Fibroblast of gingiva (primary cell): ENCODE measurements around the gene SKAP1.
"Not testable (repeated sequence)": the region's sequence is repeated elsewhere in the genome, so short reads cannot be mapped to it uniquely, and the experiment has no call there.

Source experiments
- DNase-seq: peaks from one replicate; pipeline ENCODE4 v3.0.0-alpha.2; 2011; ENCODE audit warnings: low read depth

SKAP1 gene

DNA sequence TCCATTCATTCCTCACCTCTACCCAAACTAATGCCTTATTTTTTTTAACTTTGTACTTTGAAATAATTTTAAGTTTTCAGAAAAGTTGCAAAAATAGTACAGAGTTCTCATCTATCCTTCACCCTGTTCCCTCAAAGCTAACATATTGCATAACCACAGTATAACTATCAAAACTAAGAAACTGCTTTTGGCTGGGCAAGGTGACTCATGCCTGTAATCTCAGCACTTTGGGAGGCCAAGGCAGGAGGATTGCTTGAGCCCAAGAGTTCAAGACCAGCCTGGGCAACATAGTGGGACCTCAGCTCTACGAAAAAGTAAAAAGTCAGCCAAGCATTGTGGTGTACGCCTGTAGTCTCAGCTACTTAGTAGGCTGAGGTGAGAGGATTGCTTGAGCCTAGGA lies 147.7 kb downstream of the SKAP1 start:
- no peak for DNase-seq

DNA sequence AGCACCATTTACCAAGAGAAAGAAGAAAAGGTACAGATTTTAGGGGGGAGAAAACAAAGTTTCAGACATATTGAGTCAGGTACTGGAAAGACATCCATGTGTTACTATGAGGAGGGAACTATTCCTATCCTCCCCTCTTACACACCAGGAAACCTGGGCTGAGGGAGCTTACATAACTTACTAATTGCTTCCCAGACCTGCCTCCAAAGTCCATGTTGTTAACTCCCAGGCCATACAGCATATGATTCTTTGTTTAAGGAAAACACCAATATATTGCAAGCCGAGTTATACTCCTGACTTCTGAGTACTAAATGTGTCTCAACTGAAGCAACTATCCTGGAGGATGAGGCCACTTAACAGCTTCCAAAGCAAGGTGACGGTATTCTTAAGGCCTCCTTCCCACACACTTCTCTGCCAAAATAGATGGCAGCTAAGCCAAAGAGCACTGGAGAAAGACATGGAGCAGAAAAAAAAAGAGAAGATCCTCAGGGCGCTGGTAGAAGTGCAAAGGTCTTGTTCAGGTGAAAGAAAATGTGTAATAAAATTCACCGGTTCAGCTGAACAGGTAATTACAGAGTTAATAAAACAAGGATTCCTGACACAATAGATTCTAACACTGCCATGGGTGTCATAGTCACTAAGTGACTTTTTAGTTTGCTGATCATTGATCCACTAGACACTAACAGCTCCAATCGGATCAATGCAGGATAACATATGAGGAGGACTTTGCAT lies 151.1 kb downstream of the SKAP1 start:
- DNase-seq: no peak

DNA sequence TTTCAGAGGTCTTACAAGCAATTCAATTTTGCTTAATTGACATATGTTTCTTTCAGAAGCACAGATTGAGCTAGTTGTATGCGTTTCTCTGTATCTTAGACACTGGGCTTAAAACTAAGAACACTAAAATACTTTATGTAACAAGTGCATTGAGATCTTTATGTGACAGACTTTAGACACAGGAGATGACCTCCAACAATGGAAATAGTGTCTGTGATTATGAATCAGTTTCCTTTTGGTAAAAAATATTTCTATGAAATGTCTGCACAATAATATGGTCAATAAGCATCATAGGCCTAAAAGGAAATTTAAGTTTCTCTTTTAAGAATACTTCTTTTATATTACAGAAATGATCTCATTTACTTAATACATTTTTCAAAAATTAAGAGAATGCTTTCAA lies 153.2 kb downstream of the SKAP1 start:
- no peak for DNase-seq

- no peak for DNase-seq
Observed at GRCh38 chr17:48270899-48271298, 159.1 kb downstream of the SKAP1 start.

DNA sequence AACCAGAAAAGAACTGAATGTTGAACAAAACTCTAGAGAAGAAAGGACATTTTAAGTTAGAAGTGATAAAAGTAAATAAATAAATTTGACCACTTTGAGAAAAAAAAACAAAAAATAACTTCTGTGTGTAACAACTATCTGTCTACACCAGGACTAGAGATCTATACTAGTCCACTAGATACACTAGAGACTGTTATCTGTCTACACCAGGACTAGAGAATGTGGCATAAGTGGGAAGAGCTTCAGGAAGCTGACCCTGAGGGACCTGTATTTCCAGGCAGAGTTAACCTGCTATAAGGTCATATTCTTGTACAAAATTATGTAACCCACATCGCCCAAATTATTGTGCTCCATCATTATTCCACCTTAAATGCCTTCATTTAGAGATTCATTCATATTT lies 160.8 kb downstream of the SKAP1 start:
- DNase-seq: no peak

- DNase-seq: no peak
Observed at GRCh38 chr17:48263731-48264035, 166.3 kb downstream of the SKAP1 start.

- no peak for DNase-seq
Observed at GRCh38 chr17:48262982-48263730, 166.9 kb downstream of the SKAP1 start.

GRCh38 chr17:48261297-48261880 lies 168.6 kb downstream of the SKAP1 start:
- no peak for DNase-seq

GRCh38 chr17:48259694-48260291 lies 170.2 kb downstream of the SKAP1 start:
- DNase-seq: no peak

DNA sequence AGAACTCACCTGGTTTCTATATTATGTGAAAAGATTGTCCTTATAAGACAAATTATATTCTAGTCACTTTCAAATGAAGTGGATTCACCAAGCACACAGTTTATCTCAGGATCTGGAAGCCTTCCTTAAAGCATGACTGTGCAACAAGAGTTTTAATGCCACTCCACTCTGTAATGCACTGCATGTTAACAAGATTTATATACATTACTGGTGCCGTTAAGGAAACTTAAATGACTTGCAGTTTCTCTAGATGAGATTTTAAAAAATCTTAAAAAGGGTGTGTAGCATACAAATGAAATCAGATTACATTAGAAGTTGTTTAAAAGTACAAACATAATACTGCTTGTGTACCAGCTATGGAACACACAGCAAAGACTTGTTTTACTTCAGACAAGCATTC lies 171.7 kb downstream of the SKAP1 start:
- DNase-seq: no peak

- no peak for DNase-seq
Observed at GRCh38 chr17:48255759-48256158, 174.3 kb downstream of the SKAP1 start.

GRCh38 chr17:48254896-48255295 lies 175.1 kb downstream of the SKAP1 start:
- no peak for DNase-seq

- no peak for DNase-seq
Observed at GRCh38 chr17:48253975-48254374, 176.0 kb downstream of the SKAP1 start.

GRCh38 chr17:48251950-48252349 lies 178.1 kb downstream of the SKAP1 start:
- no peak for DNase-seq

DNA sequence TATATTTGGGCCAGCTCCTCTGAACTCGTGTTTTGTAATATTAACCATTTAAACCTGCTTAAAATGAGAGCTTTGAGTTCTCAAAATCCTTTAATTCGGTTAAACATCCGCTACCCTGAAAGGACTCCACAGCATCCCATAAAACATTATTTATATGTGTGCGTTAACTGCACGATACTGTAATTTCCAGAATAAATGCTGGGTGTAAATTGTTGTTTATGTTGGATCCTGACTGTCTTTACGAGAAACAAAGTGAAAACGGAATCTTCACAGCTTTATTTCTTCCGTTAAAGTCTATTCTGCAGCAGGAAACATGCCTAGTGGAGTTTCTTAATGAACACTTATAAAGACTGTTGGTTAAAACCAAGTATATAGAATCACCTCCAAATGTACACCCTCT lies 179.1 kb downstream of the SKAP1 start:
- no peak for DNase-seq

GRCh38 chr17:48250059-48250458 lies 180.0 kb downstream of the SKAP1 start:
- not testable (repeated sequence) for DNase-seq

DNA sequence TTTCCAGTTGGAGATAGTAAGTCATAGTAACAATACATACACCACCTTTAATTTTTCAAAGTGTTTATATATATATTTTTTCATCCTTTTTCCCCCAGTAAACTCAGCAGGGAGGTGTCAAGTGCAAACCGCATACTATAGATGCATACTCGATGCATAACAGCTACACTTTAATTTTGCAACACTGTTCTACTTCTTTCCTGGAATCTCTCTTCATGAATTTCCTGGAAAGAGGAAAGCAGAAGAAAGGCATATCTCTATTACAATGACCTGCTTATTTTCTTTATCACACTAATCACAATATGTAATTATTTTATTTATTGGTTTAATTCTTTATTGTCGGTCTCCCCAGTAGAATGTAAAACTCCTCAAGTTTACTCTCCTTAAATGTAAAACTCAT lies 182.4 kb downstream of the SKAP1 start:
- no peak for DNase-seq

- no peak for DNase-seq
Observed at GRCh38 chr17:48247038-48247437, 183.0 kb downstream of the SKAP1 start.

GRCh38 chr17:48246612-48247011 lies 183.4 kb downstream of the SKAP1 start:
- DNase-seq: no peak

- DNase-seq: not testable (repeated sequence)
Observed at GRCh38 chr17:48245465-48246033, 184.5 kb downstream of the SKAP1 start.

- no peak for DNase-seq
Observed at GRCh38 chr17:48244814-48245213, 185.2 kb downstream of the SKAP1 start.

- DNase-seq: no peak
Observed at GRCh38 chr17:48244121-48244711, 185.8 kb downstream of the SKAP1 start.
